Fibroblast of villous mesenchyme (primary cell): ENCODE results near the gene PAPPA. TPM values are rescaled to one million over a fixed set of nuclear protein-coding genes. Genes with fewer than 3 reads are reported as not detected.

Experiments
- DNase-seq: peaks from one replicate; pipeline ENCODE4 v3.0.0-alpha.2; 2010; ENCODE audit warnings: low read depth
- H3K4me3 ChIP-seq: 2 replicates; pipeline ENCODE4 v1.5.1; 2011; ENCODE audit warnings: low read depth, mild to moderate bottlenecking, low read length
- CTCF ChIP-seq: IDR thresholded peaks from 2 replicates; pipeline ENCODE4 v1.5.1; 2012; ENCODE audit warnings: low read depth, mild to moderate bottlenecking, low read length; ENCODE audit not compliant: insufficient read depth
- total RNA-seq: library from RNA; depleted of rRNA; stranded (reverse); fragments of >200 nt; gene quantifications from 2 replicates; pipeline ENCODE4 v1.2.3, GENCODE V29; 2012

PAPPA gene
- total RNA-seq, 1 donor, result 104 TPM

GRCh38 chr9:116191576-116192415, 38.2 kb downstream of the PAPPA start:
- peak; percentile 12 for TF ChIP-seq CTCF
- no peak overlapping the region for H3K4me3 ChIP-seq
- DNase-seq, result no peak

GRCh38 chr9:116193636-116194035, 40.0 kb downstream of the PAPPA start:
- no peak for TF ChIP-seq CTCF
- H3K4me3 ChIP-seq, result no peak overlapping the region
- peak; percentile 70 for DNase-seq

GRCh38 chr9:116196806-116197205, 43.2 kb downstream of the PAPPA start:
- TF ChIP-seq CTCF, result no peak
- no peak for DNase-seq
- H3K4me3 ChIP-seq, result no peak overlapping the region

- peak; percentile 28 for DNase-seq
- TF ChIP-seq CTCF, result no peak
- no peak overlapping the region for H3K4me3 ChIP-seq
These were observed 44.8 kb downstream of the PAPPA start for GRCh38 chr9:116198344-116198743.

GRCh38 chr9:116202219-116202912, 48.8 kb downstream of the PAPPA start:
- TF ChIP-seq CTCF, result no peak
- no peak overlapping the region for H3K4me3 ChIP-seq
- no peak for DNase-seq

GRCh38 chr9:116204252-116204882, 50.8 kb downstream of the PAPPA start:
- H3K4me3 ChIP-seq, result no peak overlapping the region
- peak; percentile 38 for DNase-seq
- TF ChIP-seq CTCF, result no peak
